GM06990 (cell line): ENCODE measurements around the gene LBH.

ENCODE experiments used
- DNase-seq: peaks from one replicate; pipeline ENCODE4 v3.0.0-alpha.2; 2011; ENCODE audit not compliant: insufficient read length; ENCODE audit errors: extremely low read depth
- H3K27me3 ChIP-seq: replicated peaks from 2 replicates; pipeline ENCODE4 v1.6.0; 2011; ENCODE audit warnings: low read length; ENCODE audit not compliant: control insufficient read depth, insufficient read depth
- H3K36me3 ChIP-seq: 2 replicates; pipeline ENCODE4 v1.5.1; 2011; ENCODE audit warnings: low read length; ENCODE audit not compliant: control insufficient read depth, insufficient read depth
- H3K4me3 ChIP-seq: replicated peaks from 2 replicates; pipeline ENCODE4 v1.5.1; 2011; ENCODE audit warnings: low read depth, mild to moderate bottlenecking, control low read depth, low read length
- CTCF ChIP-seq: IDR thresholded peaks from 2 replicates; pipeline ENCODE4 v1.5.1; 2011; ENCODE audit warnings: low read length, control low read depth, mild to moderate bottlenecking, inconsistent platforms; ENCODE audit not compliant: insufficient read depth, poor library complexity, severe bottlenecking

LBH gene

GRCh38 chr2:30197570-30198192, 33.7 kb upstream of the LBH start:
- no peaks in the 10 kb centered on the region for H3K27me3 ChIP-seq
- no peak overlapping the region for H3K4me3 ChIP-seq
- no peak for DNase-seq
- no peak for TF ChIP-seq CTCF
- H3K36me3 ChIP-seq, result no peaks in the 10 kb centered on the region

GRCh38 chr2:30201990-30202389, 29.3 kb upstream of the LBH start:
- H3K4me3 ChIP-seq, result no peak overlapping the region
- H3K36me3 ChIP-seq, result no peaks in the 10 kb centered on the region
- no peak for DNase-seq
- TF ChIP-seq CTCF, result no peak
- H3K27me3 ChIP-seq, result no peaks in the 10 kb centered on the region

- Histone ChIP-seq H3K4me3 (no peak overlapping the region), H3K27me3 (no peaks in the 10 kb centered on the region), H3K36me3 (no peaks in the 10 kb centered on the region)
- DNase-seq, result no peak
- TF ChIP-seq CTCF, result no peak
Observed at GRCh38 chr2:30203156-30203555, 28.2 kb upstream of the LBH start.

GRCh38 chr2:30204281-30204680, 27.1 kb upstream of the LBH start:
- Histone ChIP-seq H3K4me3 (no peak overlapping the region), H3K36me3 (no peaks in the 10 kb centered on the region), H3K27me3 (no peaks in the 10 kb centered on the region)
- no peak for DNase-seq
- TF ChIP-seq CTCF, result no peak

GRCh38 chr2:30205456-30205855, 25.9 kb upstream of the LBH start:
- no peak for DNase-seq
- no peaks in the 10 kb centered on the region for H3K36me3 ChIP-seq
- TF ChIP-seq CTCF, result no peak
- no peak overlapping the region for H3K4me3 ChIP-seq
- no peaks in the 10 kb centered on the region for H3K27me3 ChIP-seq
